HG03064 (cell line): ENCODE data around the gene KCNT2.
"Not testable (repeated sequence)": the region's sequence is repeated elsewhere in the genome, so short reads cannot be mapped to it uniquely, and the experiment has no call there.

ENCODE experiments used
- ATAC-seq: cut with Tn5 transposase; IDR thresholded peaks from one replicate; pipeline ENCODE4 v1.9.1; 2021; ENCODE audit warnings: low read depth; ENCODE audit not compliant: unreplicated experiment

The KCNT2 gene

DNA sequence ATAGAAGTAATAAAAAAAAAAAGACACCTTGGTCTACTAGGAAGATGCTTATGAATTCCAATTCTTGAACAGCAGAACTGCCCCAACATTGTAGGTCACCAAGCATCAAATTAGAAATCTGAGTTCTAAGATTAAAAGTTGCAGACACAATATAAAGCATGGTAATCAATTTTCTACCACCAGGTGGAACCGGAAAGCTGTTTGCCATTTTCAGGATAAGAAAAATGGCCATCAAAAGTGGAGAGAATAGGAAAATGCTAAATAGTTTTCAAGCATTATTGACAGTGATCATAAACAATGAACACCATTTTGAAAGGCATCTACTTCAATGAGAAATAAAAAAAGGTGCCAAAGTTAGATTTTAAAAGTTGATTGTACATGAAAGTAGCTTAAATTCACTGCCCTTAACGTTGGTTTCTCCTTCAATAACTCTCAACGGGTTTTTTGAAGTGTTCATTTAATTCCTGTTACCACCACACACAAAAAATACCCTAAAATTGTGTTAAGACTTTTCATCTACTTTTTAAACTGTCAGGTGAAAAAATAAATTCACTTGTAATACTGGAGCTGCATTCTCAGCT, 252.9 kb downstream of the KCNT2 start:
- ATAC-seq = no peak

DNA sequence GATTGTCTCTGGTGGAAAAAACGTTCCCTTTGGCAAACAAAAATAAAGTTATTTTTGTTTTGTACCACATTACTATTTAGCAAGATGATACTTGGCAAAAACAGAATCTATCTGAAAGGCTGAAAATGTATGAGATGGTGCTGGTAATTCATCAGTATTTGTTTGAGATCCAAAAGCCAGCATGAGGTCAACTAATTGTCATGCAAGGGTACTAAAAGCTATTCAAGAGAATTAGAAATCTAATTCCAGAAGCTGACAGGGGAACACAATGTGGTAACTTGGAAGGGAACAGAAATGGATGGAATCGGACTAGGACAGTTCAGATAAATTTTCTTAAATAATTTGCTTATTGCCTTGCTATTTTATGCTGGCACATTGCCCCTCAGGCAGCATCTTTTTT, 263.8 kb downstream of the KCNT2 start:
- no peak for ATAC-seq

DNA sequence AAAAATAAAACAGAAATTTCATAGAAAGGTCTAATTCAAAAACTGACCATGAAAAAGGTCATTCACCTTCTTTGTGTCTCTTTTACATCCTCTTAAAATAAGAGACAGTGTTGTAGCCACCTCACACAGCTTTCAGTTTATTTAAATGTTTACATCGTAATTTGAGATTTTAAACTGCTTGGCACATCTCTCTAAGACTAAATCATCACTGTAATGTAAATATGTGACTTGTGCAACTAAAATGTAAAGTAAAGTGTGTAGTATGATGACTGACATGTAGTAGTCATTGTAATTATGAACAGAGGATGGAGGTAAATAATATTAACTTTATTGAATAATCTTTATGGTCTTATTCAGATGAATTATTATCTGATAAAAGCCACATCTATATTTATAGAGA, 283.9 kb downstream of the KCNT2 start:
- ATAC-seq = no peak

DNA sequence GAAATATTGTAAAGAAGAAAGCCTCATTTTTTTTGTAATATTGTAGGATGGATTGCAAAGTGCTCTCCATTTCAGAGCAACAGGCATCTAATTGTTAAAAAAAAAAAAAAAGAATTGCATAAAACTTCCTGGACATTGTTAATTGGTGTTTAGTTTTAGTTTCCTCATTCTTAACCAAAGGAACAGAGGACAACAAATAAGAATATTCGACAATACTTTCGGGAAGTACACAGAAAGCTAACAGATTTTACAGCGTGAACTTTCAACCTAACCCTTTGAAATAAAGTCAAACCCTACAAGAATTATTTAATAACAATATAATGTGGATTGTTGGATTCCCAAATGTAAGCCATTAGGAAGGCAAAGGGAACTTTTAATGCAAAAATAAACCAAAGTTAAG, 284.4 kb downstream of the KCNT2 start:
- no peak for ATAC-seq

DNA sequence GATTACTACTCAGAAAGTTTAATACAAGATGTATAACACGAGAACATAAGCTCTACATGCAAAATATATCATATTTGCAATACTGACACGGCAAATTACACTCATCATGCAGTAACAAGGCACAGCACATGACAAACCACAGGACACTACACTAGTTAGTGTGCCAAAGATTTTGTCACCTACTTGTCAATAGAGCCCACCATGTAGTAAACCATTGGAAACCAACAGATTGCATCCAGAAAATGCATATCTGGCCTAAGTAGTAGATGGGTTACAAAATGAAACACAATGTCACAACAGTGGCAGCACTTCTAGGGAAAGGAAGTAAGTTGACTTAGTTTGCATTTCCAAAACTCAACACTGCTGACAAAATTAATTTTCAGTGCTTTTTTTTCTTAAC, 288.9 kb downstream of the KCNT2 start:
- ATAC-seq = no peak

DNA sequence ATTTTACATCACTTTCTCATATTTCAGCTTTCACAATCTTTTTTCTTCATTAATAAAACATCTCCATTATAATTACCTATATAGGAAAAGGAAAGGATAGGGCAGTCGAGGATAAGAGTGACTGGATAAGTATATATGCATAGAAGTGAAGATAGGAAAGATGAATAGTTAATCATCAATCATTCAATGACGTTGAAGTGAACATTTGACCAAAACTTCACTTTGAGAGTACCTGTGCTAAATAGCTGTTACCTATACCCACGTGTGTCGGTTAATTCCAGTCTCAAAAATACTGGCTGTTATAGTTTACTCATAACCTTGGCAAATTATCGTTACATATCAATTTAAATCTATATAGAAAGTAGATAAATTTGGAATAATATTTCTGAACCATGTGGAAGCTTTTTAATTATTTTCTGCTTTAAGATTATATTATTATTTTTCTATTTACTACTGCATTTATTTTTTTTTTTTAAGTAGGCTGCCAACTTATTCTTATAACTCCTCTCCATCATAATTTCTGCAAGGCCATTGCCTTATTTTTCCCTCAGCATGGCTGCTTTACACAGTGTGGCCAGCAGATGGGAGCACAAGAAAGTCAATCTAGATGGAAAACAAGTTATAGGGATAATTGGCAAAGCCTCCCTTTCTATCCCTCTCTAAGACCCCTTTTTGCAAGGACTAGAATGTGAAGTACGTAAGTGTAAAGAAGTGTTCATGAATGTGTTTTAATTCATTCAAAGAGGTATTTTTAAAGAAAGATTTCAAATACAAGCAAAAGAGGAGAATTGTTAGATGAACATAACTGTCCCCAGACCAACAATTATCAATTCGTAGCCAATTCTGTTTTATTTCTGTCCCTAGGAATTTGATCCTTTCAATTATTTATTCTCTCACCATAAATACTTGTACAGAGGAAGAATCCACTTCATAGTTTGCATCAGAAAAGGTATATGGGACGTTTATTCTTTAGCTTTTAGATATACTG, 290.4 kb downstream of the KCNT2 start:
- no peak for ATAC-seq

DNA sequence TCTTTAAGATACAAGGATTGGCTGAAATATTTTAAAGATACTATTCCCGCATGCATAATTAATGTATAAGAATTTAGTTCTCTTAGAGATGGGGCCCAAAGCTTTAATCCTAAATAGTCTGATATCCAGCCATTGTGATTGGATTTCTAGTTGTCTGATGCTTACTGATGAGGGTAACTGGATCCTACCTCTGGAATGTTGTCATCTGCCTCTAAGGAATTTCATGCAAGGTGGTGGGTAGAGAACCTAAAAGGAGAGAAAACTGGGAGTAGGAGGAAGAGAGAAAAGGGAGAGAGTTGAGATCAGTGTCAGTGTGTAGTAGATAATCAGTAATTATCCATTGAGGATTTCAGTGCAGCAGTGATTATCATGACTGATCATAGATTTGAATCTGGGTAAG, 295.5 kb downstream of the KCNT2 start:
- ATAC-seq = no peak

DNA sequence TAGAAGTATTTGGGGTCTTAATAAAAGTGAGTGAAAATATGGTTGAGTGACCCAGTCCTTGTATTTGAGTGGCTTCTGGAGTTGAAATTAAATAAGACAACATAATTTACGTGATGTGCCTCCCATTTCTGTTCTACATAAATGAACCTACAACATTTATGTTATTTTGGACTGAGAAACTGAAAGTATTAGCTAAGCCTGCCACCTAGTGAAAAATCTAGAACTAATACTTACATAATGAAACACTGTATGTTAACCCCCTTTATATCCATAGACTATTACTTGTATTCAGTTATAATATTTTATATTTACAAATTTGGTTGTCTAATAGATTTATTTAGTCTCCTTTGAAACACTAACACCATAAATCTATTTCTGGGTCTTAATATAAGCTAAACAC, 298.9 kb downstream of the KCNT2 start:
- no peak for ATAC-seq

DNA sequence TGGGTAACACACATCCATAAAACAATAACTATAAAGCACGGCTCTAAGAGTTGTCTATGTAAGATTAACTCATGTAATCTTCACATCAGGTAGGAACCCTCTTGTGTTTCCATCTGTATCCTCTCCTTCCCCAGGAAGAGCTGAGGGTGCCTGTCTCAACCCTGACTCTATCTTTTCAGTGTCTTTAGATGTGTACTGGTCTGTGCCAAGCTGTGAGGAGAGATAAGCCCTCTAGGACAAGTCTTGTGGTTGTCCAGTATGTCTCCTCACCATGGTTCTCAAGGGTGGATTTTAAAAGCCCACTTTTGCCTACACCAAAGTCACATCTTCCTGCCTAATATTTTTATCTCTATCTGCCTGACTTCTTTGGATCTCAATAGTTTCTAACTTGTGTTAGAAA, 300.1 kb downstream of the KCNT2 start:
- no peak for ATAC-seq

DNA sequence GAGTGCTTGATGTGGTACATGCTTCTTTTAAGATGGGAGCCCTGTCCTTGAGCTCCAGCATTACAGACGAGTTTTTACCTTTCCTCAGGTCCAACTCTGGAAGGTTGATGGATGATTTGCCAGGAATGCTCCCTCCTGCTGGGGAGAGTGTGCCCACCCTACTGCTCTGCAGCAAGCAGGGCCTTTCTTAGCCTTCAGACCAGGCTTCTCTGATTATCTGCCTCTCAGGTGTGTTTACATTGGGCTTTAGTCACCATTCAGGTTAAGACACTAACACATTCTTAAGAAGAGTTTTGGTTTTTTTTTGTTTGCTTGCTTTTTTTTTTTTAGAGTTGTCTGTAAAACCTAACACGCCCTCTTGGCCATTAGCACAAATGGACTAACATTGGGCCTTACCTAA, 301.8 kb downstream of the KCNT2 start:
- no peak for ATAC-seq

DNA sequence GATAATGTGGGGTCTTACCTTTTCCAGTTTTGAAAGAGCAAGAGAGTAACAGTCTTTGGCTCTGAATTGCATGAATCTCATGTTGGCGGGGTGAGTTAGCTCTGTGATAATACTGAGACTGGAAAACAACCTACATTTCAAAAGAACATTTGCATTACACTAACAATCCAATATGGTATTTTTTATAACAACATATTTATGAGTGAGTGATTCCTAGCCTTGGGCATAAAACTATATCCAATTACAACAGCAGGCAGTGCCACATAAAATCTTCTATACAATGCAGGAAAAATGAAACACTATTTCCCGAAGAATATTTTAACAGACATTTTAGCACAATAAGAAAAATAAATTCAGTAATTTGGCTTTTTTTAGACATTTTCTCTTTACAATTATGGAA, 303.0 kb downstream of the KCNT2 start:
- ATAC-seq = no peak

DNA sequence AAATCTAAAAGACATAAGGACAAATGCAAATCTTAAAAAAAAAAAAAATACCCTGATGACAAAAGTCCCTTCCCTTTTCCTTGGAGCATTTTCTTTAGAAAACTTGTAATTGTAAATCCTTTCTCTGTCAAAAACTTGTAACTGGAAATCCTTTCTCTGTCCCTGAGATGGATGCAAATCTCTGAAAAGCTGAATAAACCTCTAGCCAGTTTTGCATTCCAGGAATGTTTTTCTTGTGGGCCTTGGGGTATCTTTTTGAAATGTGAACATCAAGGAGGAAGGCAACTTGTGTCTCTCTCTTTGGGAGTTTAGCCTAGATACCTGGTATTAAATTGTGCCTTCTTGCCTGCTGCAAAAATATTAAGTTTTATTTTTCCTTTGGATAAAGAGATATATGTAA, 305.3 kb downstream of the KCNT2 start:
- ATAC-seq = no peak

DNA sequence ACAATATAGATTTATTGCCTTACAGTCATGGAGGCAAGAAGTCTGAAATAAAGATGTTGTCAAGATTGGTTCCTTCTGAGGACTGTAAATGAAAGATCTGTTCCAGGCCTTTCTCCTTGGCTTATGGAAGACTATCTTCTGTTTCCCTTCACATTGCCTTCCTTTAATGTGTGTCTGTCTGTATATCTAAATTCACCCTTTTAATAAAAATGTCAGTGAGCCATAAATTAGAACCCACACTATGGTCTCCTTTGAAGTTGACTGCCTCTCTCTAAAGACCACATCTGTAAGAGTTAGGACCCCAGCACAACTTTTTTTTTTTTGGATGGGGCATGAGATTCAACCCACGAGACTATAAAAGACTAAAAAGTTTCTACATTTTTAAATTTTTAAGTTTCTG, 305.8 kb downstream of the KCNT2 start:
- ATAC-seq = no peak

DNA sequence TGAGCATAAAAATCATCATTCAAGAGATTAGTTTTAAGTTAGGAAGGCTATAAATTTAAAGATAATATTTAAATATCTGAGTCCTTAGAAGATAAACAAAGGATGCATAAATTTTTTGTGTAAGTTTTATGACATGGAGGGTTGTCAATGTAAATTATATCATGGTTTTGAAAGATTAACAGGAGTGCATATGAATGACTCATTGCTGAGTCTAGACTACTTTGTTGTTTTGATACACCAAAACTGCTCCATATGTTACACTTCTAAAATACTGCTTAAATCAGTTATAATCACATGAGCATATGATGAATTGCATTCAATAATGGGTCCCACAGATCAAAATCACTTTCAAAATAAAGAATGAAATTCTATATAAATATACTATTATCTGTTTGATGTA, 312.5 kb downstream of the KCNT2 start:
- no peak for ATAC-seq

DNA sequence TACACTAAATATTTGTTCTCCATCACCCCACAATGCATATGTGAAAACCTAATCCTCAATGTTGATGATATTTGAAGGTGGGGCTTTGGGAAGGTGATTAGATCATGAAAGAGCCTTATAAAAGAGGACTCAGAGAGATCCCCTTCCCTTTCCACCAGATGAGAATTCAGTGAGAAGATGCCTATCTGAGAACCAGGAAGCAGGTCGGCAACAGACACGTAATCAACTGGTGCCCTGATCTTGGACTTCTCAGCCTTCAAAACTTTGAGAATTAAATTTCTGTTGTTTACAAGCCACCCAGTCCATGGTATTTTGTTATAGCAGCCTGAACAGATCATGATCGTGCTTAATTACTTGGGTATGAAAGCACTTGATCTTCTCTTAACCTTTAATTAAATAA, 329.4 kb downstream of the KCNT2 start:
- no peak for ATAC-seq

DNA sequence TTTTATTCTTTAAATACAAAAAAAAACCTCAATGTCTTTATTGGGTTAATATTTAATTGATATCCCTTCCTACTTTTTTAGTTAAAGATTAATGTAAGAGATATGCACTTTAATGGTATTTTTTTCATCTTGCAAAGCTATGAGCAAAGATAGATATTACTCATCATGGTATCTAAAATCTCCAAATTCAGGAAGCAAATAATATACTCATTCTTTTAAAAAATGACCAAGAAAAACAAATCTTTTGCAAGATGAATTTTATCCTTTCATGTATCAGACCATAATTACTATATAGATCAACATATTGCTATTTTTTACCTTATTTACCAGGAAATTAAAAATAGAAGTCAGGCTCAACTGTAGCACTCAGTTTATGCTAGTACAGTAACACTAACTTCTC, 330.4 kb downstream of the KCNT2 start:
- ATAC-seq = no peak

DNA sequence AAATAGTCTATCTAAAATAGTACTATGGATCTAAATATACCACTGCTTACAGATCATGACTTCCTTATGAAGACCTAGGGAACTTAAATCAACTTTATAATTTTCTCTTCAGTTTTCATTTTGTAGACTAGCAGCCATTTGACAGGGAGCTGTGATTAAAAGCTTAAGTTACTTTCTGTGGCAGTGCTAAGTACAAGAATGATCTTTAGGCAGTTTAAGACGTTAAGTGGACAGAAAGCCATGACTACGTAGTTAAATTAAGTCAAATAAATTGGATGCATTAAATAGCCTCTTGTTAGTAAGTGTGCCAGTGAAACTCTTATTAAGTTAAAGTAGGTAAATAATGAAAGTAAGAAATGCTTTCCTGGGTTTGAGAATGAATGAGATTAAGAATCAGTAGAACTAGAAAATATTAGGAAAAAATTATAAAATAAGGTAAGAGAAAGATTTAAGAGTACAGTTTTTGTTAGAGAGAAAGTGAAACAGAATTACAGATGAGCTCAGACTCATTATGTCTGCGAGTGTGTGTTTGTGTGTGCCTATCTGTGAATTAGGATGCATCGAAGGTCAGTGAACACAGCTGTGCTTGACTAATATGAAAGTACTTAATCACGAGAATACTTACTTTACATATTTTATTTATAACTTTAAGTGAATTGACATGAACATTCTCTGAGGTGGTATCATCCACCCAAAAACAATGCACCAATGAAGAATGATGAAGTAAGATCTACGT, 336.9 kb downstream of the KCNT2 start:
- ATAC-seq = no peak

DNA sequence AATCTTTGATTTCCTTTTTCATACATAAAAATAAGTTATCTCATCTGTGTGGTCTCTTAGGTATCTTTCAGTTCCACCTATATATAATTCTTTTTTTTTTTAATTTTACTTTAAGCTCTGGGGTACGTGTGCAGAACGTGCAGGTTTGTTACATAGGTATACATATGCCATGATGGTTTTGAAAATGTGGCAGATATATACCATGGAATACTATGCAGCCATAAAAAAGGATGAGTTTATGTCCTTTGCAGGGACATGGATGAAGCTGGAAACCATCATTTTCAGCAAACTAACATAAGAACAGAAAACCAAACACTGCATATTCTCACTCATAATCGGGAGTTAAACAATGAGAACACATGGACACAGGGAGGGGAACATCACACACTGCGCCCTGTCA, 345.2 kb downstream of the KCNT2 start:
- ATAC-seq = not testable (repeated sequence)

DNA sequence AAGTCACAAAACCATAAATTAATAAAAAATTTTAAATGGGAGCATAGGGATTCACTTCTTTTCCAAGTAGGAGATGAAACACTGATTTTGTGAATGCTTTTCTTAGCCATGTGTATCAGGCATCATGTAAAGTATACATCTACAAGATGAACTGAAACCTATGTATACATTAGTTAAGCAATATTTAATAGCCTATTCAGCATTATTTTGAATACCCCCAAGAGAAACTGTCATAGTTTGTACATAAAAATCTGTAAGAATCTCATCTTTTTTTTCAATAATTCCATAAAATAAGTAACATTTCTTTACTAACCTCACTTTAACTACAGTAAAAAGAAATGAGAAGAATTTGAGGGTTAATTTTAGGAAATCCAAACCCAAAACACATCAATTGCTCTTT, 348.0 kb downstream of the KCNT2 start:
- ATAC-seq = no peak

DNA sequence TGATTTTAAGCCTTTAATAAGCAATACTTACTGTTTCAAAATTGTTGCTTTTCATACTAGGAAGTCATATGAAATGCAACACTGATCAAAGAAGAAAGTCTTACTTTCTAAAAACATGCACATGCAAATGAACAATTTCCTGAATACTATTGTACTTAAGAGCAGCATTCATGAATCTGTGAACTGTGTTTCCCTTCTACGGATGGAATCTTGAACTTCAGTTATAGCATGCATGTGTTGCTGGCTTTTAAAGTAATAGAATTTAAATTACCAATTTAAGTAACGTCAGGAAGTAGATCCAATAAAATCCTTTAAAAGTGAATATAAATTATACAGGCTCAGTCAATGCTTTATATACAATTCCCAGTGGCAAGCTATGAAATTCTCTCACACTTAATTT, 348.9 kb downstream of the KCNT2 start:
- ATAC-seq = no peak

DNA sequence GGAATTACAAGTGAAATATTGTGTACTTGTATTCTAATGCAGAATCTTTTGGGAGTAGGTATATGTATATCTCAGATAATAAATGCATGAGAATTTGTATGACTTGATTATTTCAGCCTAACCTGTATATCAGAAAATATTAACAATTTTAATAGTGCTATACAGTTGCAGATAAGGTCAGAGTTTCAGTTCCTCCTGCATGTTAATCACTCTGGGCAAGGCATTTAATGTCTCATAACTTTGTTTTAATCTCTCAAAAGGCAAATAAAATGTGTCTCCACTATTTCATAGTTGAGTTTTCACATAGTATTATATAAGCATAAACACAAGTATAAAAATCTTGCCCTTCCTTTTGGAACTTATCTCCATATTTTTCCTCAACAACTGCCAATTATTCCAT, 352.5 kb downstream of the KCNT2 start:
- no peak for ATAC-seq

DNA sequence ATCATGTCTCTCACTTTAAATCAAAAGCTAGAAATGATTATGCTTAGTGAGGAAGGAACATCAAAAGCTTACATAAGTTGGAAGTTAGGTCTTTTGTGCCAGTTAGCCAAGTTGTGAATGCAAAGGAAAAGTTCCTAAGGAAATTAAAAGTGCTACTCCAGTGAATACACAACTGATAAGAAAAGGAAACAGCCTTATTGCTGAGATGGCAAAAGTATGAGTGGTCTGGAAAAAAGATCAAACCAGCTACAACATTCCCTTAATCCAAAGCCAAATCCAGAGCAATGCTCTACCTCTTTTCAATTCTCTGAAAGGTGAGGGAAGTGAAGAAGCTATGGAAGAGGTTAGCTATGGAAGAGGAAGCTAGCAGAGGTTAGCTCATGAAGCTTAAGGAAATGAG, 378.7 kb downstream of the KCNT2 start:
- no peak for ATAC-seq
